Measurements from ENCODE around the gene EMC10.

DNA sequence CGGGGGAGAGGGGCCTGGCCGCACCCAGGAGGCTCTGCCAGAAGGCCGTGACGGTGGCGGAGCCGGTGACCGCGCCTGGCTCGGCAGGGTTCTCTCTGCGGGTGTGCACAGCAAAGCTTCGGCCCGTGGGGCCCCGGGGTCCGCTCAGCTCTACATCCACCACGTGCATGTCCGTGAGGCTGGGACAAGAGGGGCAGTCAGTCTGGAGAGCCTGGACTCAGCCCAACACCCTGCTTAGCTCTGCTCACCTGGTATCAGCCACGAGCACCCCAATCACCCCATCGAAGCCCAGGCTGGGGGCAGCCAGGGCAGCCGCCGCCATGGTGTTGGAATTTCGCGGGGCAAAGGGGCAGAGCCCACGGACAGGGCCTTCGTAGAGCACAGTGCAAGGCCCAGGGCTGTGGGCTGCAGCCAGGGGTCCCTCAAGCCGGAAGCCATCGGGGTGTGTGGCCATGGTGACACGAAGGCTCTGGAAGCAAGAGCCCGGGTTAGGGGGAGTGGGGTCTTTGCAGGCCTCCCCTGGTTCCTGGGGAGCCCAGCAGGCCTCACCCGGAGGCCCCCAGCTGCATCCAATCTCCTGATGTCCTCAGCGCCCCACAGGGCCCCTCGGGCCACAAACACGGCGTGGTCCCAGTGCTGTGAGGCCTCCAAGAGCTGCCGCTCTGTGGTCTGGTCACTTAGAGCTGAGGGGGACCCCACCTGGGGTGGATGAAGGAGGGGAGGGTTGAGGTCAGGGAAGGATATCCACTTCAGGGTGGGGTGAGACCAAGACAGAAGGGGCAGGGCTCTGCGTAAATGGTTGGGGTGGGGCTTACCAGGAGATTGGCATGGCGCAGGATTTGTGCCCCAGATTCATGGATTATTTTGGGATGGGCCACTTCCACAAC, 36.0 kb downstream of the EMC10 start:
- TF ChIP-seq, protein P1, sequence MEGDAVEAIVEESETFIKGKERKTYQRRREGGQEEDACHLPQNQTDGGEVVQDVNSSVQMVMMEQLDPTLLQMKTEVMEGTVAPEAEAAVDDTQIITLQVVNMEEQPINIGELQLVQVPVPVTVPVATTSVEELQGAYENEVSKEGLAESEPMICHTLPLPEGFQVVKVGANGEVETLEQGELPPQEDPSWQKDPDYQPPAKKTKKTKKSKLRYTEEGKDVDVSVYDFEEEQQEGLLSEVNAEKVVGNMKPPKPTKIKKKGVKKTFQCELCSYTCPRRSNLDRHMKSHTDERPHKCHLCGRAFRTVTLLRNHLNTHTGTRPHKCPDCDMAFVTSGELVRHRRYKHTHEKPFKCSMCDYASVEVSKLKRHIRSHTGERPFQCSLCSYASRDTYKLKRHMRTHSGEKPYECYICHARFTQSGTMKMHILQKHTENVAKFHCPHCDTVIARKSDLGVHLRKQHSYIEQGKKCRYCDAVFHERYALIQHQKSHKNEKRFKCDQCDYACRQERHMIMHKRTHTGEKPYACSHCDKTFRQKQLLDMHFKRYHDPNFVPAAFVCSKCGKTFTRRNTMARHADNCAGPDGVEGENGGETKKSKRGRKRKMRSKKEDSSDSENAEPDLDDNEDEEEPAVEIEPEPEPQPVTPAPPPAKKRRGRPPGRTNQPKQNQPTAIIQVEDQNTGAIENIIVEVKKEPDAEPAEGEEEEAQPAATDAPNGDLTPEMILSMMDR (conservative IDR thresholded peaks at IDR 0.05; ENCODE audit: low read length) = no peak
- no peak for TF ChIP-seq EZH2phosphoT487 (IDR thresholded peaks at IDR 0.05; ENCODE audit: borderline replicate concordance, low read depth, low read length)
